NT2/D1 (cell line): ENCODE measurements around the gene PLEKHA5.

Source experiments
- YY1 ChIP-seq: IDR thresholded peaks from 2 replicates; pipeline ENCODE4 v1.6.1; 2011; ENCODE audit not compliant: insufficient read length, insufficient read depth
- ZNF274 ChIP-seq: IDR thresholded peaks from 2 replicates; pipeline ENCODE4 v1.6.1; 2011; ENCODE audit warnings: mild to moderate bottlenecking, low read depth, low read length

DNA sequence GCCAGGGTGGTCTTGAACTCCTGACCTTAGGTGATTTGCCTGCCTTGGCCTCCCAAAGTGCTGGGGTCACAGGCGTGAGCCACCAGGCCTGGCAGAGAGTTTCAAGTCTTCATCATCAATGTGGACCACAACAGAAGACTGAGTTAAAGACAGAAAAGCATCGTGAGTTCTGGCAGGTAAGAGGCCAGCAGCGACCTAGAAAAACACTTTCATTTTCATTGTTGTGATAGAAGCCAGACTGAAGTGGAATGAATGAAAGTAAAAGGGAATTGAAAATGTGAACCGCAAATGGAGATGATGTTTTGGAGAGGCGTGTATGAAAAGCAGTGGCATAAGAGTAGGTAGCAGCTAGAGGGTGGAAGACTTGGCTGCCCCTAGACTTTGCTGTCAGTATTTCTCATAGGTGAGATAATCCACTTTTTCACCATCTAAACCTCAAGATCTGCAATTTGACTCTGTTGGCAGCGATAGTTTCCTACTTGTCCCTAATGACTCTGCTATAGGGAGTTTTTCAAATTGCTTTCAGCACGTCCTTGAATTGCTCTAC lies 47.1 kb upstream of the PLEKHA5 start:
- no peak for TF ChIP-seq ZNF274
- TF ChIP-seq YY1: no peak
